Cerebellar nuclear complex (tissue), 1 donor: ENCODE data around the gene IPCEF1.
"Not testable (repeated sequence)": the region's sequence is repeated elsewhere in the genome, so short reads cannot be mapped to it uniquely, and the experiment has no call there.

Experiments used
- DNase-seq, 2 experiments: peaks; one replicate each; lab custom pipeline; 2025; lab: John Stamatoyannopoulos, UW

The IPCEF1 gene

GRCh38 chr6:154223296-154223695, 133.3 kb downstream of the IPCEF1 start:
- DNase-seq: no peak

DNA sequence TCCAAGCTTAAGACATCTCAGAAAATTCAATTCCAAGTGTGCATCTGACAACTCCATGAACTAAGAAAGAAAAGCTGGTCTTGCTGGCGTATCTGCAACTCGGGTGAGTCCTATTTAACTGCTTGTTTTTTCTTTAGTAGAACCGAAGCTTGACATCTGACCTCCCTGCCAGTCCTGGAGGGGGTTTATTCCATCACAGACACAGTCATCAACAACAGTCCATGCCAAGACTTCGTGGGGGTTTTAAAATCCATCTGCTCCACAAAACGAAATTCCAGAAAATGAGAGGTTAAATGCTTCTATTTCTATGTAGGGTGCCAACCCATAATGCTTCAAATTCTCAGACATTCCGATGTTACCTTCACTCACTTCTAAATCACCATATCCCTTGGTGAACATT, 133.9 kb downstream of the IPCEF1 start:
- no peak for DNase-seq

DNA sequence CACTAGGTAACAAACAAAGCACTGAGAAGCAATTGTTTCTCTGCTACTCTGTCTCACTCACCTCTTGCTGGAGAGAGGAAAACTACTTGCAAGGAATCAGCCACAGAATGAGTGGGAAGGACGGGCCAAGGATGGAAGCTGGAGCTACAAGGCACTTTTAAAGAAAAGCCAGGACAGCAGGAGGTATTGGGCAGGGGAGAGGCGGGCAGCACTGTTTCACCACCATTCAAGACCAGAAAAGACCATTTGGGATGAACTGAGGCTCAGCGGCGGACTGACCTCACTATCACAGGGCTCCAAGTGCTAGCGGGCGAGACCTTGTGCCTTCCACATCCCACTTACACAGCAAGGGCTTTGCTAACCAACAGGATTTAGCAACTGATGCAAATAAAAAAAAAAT, 137.4 kb downstream of the IPCEF1 start:
- DNase-seq: no peak

GRCh38 chr6:154218787-154219186, 137.8 kb downstream of the IPCEF1 start:
- DNase-seq: no peak

- DNase-seq: no peak
These were observed 138.3 kb downstream of the IPCEF1 start for GRCh38 chr6:154218301-154218700.

GRCh38 chr6:154213782-154214181, 142.8 kb downstream of the IPCEF1 start:
- no peak for DNase-seq

- DNase-seq: no peak
These were observed 145.9 kb downstream of the IPCEF1 start for GRCh38 chr6:154210678-154211077.

DNA sequence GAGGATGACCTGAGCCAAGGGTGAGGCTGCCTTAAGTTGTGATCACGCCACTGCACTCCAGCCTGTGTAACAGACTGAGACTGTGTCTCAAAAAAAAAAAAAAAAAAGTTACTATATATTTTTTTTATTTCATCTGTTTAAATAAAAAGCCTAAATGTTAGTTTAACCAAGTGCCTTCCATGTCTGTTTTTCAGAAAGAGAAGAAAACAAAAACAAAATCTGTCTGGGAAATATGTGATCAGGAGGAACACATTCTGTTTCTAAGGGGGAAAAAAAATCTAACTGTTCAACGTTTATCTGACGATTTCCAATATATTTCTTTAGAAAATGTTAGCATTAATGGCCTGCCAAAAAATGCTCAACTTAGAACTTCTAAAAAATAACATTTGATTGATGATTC, 147.0 kb downstream of the IPCEF1 start:
- DNase-seq: no peak

- no peak for DNase-seq
These were observed 149.6 kb downstream of the IPCEF1 start for GRCh38 chr6:154206996-154207395.

GRCh38 chr6:154206141-154206540, 150.5 kb downstream of the IPCEF1 start:
- DNase-seq: no peak

- no peak for DNase-seq
These were observed 153.6 kb downstream of the IPCEF1 start for GRCh38 chr6:154202958-154203357.

DNA sequence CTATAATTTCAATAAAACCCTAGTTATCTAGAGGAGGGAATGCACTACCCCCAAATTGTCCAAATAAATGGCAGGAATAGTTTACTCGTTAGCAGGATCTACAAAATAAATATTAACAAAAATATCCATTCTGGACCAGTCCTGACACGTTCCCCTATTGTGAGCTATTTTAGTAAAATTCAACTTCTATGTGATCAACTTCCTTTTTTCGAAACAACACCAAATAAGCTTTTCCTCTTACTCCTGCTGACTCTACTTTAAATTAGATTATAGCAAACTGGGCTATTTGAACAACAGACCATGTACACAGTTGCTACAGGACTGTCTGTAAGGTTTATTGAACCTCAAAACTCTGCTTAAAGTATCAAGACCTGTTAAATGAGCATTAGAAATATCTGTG, 154.3 kb downstream of the IPCEF1 start:
- DNase-seq: no peak

DNA sequence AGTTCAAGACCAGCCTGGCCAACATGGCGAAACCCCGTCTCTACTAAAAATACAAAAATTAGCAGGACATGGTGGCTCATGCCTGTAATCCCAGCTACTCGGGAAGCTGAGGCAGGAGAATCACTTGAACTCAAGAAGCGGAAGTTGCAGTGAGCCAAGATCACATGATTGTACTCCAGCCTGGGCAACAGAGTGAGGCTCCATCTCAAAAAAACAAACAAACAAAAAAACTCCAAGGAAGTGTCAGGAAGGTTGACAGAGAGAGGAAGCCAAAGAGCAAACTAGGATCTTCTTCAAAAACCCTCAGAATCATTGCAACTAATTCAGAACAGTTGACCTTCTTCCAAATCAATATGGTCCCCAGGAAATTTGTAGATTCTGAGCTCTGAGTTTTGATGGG, 154.9 kb downstream of the IPCEF1 start:
- DNase-seq: not testable (repeated sequence)

GRCh38 chr6:154197196-154197860, 159.3 kb downstream of the IPCEF1 start:
- DNase-seq: no peak

DNA sequence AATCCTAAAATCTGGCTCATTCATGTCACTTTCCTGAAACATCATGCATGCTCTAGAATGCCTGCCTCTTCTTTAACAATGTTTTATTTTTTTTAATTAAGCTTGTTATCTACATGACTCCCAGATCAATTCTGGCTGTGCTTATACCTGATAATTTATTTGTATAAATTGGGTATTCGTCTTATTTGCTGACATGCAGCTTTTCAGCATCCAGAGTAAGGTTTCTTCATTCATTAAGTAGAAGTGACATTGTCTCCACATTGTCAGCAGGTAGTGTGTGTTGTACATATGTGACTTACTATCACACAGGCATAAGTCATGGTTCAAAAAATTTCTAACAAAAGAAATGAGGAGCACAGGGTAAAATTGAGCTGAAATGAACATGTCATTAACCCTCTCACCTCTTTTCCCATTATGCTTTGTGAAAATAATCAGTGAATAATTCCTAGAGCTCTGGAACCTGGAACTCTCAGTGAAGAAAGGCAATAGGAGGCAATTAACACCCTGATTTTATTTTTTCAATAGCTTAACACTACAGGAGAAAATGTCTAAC, 160.2 kb downstream of the IPCEF1 start:
- DNase-seq: no peak

DNA sequence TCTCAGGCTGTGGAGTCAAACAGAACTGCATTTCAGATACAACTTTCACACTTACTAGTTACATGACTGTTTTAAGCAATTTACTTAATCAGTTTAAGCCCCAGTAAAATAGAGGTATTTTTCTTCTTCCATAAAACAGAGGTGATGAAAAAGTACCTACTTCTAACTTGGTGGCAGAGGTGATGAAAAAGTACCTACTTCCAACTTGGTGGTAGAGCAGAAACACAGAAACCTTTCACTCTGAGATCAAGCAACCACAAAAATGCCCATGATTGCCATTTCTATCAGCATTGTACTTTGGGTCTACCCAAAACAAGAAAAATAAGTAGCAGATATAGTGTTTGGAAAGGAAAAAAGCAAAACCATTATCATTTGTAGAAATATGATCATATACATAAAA, 168.9 kb downstream of the IPCEF1 start:
- no peak for DNase-seq

DNA sequence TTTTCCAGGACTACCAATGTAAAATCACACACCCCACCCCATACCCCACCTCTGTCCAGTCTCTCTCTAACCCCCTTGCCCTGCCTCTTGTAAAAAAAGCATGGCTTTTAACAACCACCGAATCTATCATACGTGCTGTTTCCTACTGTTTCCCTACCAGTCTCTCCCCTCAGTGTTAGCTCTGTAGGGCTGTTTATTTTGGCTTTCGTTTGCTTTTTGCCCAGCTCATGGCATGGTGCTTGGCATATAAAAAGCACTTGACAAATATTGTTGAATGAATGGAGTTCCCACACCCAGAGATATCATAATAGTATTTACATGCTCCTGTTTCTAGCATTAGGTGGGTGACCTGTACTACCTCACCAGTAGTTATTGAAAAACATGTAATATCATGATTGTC, 169.4 kb downstream of the IPCEF1 start:
- no peak for DNase-seq

- DNase-seq: no peak
These were observed 177.2 kb downstream of the IPCEF1 start for GRCh38 chr6:154179434-154179833.

GRCh38 chr6:154172393-154172792, 184.2 kb downstream of the IPCEF1 start:
- not testable (repeated sequence) for DNase-seq

DNA sequence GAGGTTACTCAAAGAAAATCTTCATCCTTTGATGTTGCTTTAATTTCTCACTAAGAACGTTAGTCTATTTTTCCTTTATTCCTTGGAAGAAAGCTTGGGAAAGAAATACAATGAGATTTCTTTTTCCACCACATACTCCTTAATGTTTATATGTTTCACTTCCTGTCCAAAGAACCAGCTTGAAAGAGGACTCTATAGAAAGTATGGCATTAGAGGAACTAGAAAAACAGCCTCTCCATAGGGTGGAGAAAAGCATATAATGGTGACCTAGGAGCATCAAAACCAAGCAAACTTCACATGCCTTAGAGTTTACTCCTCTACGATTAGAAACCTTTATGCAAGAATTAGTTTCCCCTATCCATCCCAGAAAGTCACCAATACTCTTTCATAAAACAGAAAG, 186.5 kb downstream of the IPCEF1 start:
- no peak for DNase-seq

GRCh38 chr6:154169193-154169847, 187.3 kb downstream of the IPCEF1 start:
- DNase-seq: no peak

DNA sequence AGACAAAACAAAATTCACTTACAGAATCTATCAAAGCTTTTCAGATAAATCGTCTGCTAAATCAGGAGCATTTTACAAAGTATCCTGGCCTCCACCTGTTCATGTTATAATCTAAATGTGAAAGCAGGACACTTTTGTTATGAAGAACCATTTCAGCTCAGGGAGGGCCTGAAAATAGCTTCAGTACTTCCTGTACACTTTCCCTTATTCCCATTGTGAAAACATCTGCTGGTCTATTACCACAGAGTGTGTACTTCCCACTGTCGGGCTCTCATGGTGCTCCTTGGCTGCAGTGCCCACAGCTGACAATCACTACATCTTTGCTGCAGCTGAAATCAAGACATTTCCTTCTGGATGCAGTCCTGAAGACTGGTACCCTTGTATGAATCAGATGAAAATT, 189.5 kb downstream of the IPCEF1 start:
- no peak for DNase-seq

GRCh38 chr6:154166140-154166539, 190.5 kb downstream of the IPCEF1 start:
- DNase-seq: no peak

- DNase-seq: no peak
These were observed 191.1 kb downstream of the IPCEF1 start for GRCh38 chr6:154165478-154165877.
